BE2C (cell line): ENCODE results near the gene AFF4.
"Not testable (repeated sequence)": the region's sequence is repeated elsewhere in the genome, so short reads cannot be mapped to it uniquely, and the experiment has no call there.

Experiments used
- DNase-seq: peaks from one replicate; pipeline ENCODE4 v3.0.0-alpha.2; 2020
- H3K27me3 ChIP-seq: fragments of 250-450 bp; sonication (Bioruptor Pico); 2 replicates; pipeline ENCODE4 v1.5.1; 2020; ENCODE audit warnings: mild to moderate bottlenecking
- H3K36me3 ChIP-seq: fragments of 250-450 bp; sonication (Bioruptor Pico); 2 replicates; pipeline ENCODE4 v1.5.1; 2020; ENCODE audit warnings: mild to moderate bottlenecking
- H3K4me1 ChIP-seq: fragments of 250-450 bp; sonication (Bioruptor Pico); 2 replicates; pipeline ENCODE4 v1.5.1; 2020
- H3K4me3 ChIP-seq: 2 replicates; pipeline ENCODE4 v1.5.1; 2011; ENCODE audit warnings: low read depth, low read length
- H3K9me3 ChIP-seq: fragments of 250-450 bp; sonication (Bioruptor Pico); 2 replicates; pipeline ENCODE4 v1.5.1; 2020
- CTCF ChIP-seq: IDR thresholded peaks from 2 replicates; pipeline ENCODE4 v1.5.1; 2012; ENCODE audit warnings: mild to moderate bottlenecking, low read depth, low read length

AFF4 gene

DNA sequence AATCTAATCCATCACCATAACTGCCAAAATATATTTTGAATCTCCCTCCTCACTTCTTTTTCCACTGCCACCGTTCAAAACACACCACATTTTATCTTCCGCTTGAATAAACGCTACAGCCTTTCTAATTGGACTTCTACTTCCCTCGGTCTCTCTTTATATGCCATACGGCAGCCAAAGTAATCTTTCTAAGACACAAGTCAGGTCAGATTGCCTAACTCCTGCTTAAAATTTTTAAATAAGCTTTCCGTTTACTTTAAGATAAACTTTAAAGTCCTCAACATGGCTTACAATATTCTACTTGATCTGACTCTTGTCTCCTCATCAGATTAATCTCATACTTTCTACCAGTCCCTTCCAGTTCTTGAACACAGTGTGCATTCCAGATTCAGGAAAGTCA is 9.7 kb downstream of the AFF4 start:
- no peak for DNase-seq
- Histone ChIP-seq H3K4me3 (no peak overlapping the region), H3K36me3 (peaks cover 21% of the 10 kb centered on the region), H3K27me3 (no peaks in the 10 kb centered on the region), H3K4me1 (peaks cover 6% of the 10 kb centered on the region; the same call in 1 of the 2 replicates), H3K9me3 (no peaks in the 10 kb centered on the region; the same call in 1 of the 2 replicates)
- TF ChIP-seq CTCF: no peak

GRCh38 chr5:132952829-132953228 is 10.6 kb downstream of the AFF4 start:
- H3K36me3 ChIP-seq: peaks cover 21% of the 10 kb centered on the region
- no peak overlapping the region for H3K4me3 ChIP-seq

GRCh38 chr5:132951897-132952296 is 11.5 kb downstream of the AFF4 start:
- Histone ChIP-seq H3K9me3 (no peaks in the 10 kb centered on the region; the same call in 1 of the 2 replicates), H3K4me1 (peaks cover 6% of the 10 kb centered on the region; the same call in 1 of the 2 replicates), H3K4me3 (no peak overlapping the region), H3K27me3 (no peaks in the 10 kb centered on the region), H3K36me3 (peaks cover 21% of the 10 kb centered on the region)
- TF ChIP-seq CTCF: no peak
- DNase-seq: no peak

More at GRCh38 chr5:132952829-132953228, 10.6 kb downstream of the AFF4 start:
- no peaks in the 10 kb centered on the region; the same call in 1 of the 2 replicates for H3K9me3 ChIP-seq
- no peak for TF ChIP-seq CTCF
- DNase-seq: no peak
- H3K4me1 ChIP-seq: peaks cover 6% of the 10 kb centered on the region; the same call in 1 of the 2 replicates
- H3K27me3 ChIP-seq: no peaks in the 10 kb centered on the region

DNA sequence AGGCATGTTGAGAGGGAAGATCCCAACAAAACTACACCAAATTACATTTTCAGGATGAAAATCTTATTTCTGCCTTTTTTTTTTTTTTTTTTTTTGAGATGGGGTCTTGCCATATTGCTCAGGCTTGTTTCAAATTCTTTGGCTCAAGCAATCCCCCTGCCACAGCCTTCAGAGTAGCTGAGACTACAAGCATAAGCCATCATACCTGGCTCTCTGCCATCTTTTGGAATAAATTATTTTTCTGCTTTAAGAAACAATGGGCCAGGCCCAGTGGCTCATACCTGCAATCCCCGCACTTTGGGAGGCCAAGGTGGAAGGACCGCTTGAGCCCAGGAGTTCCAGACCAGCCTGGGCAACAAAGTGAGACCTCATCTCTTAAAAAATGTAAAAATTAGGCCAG is 14.3 kb downstream of the AFF4 start:
- H3K27me3 ChIP-seq: no peaks in the 10 kb centered on the region
- peaks cover 12% of the 10 kb centered on the region for H3K36me3 ChIP-seq
- no peak for DNase-seq

GRCh38 chr5:132947671-132948070 is 15.8 kb downstream of the AFF4 start:
- Histone ChIP-seq H3K9me3 (no peaks in the 10 kb centered on the region), H3K4me1 (no peaks in the 10 kb centered on the region), H3K4me3 (no peak overlapping the region), H3K36me3 (peaks cover 7% of the 10 kb centered on the region; the same call in 1 of the 2 replicates), H3K27me3 (no peaks in the 10 kb centered on the region)
- no peak for DNase-seq
- no peak for TF ChIP-seq CTCF

More for the DNA sequence above, 14.3 kb downstream of the AFF4 start:
- H3K9me3 ChIP-seq: no peaks in the 10 kb centered on the region; the same call in 1 of the 2 replicates
- H3K4me3 ChIP-seq: no peak overlapping the region
- peaks cover 4% of the 10 kb centered on the region; the same call in 1 of the 2 replicates for H3K4me1 ChIP-seq
- no peak for TF ChIP-seq CTCF

GRCh38 chr5:132945315-132945714 is 18.1 kb downstream of the AFF4 start:
- not testable (repeated sequence) for DNase-seq, H3K4me1 ChIP-seq, H3K27me3 ChIP-seq, H3K36me3 ChIP-seq, H3K9me3 ChIP-seq, H3K4me3 ChIP-seq
